Hematopoietic multipotent progenitor cell (in vitro differentiated cells): ENCODE measurements around the gene NHERF2. TPM values are rescaled to one million over a fixed set of nuclear protein-coding genes. Genes with fewer than 3 reads are reported as not detected.

Experiments used
- small RNA-seq: library from RNA; depleted of rRNA; stranded (forward); fragments of <200 nt; gene quantifications from one replicate; pipeline ENCODE3, GENCODE V24; 2012
- total RNA-seq: library from RNA; depleted of rRNA; stranded (reverse); fragments of >200 nt; gene quantifications from one replicate; pipeline ENCODE4 v1.2.3, GENCODE V29; 2012

Gene NHERF2
- total RNA-seq, 1 donor, result 8.6 TPM

Small RNA genes within 50 kb of the gene (small RNA-seq; reads per million reads assigned to genes)
- not detected for gene RN7SL219P

Other genes with a start within 250 kb of the NHERF2 start
- 102 TPM for gene SPSB3, start 244.3 kb upstream of the NHERF2 start, total RNA-seq
- 75.9 TPM for gene NUBP2, start 243.9 kb upstream of the NHERF2 start, total RNA-seq
- gene IGFALS, start 233.2 kb upstream of the NHERF2 start, total RNA-seq, result 0.81 TPM
- gene HAGH, start 200.1 kb upstream of the NHERF2 start, total RNA-seq, result 46.6 TPM
- 46.6 TPM for gene FAHD1, start 199.7 kb upstream of the NHERF2 start, total RNA-seq
- gene MEIOB, start 154.7 kb upstream of the NHERF2 start, total RNA-seq, result 0.54 TPM
- gene HS3ST6, start 108.5 kb upstream of the NHERF2 start, total RNA-seq, result not detected
- 40.1 TPM for gene MSRB1, start 83.7 kb upstream of the NHERF2 start, total RNA-seq
- gene RPL3L, start 72.2 kb upstream of the NHERF2 start, total RNA-seq, result not detected
- gene NDUFB10, start 67.4 kb upstream of the NHERF2 start, total RNA-seq, result 138 TPM
- gene RPS2, start 62.1 kb upstream of the NHERF2 start, total RNA-seq, result 14,735 TPM
- 0.54 TPM for gene RNF151, start 60.0 kb upstream of the NHERF2 start, total RNA-seq
- gene TBL3, start 54.8 kb upstream of the NHERF2 start, total RNA-seq, result 62.7 TPM
- not detected for gene NOXO1, start 45.4 kb upstream of the NHERF2 start, total RNA-seq
- gene GFER, start 42.7 kb upstream of the NHERF2 start, total RNA-seq, result 14.5 TPM
- 4.3 TPM for gene SYNGR3, start 36.9 kb upstream of the NHERF2 start, total RNA-seq
- gene ZNF598, start 17.1 kb upstream of the NHERF2 start, total RNA-seq, result 34.7 TPM
- 3.8 TPM for gene NPW, start 7.1 kb upstream of the NHERF2 start, total RNA-seq
- gene NTHL1, start 20.9 kb downstream of the NHERF2 start, total RNA-seq, result 73.2 TPM
- 71.1 TPM for gene TSC2, start 21.1 kb downstream of the NHERF2 start, total RNA-seq
- 125 TPM for gene PKD1, start 109.0 kb downstream of the NHERF2 start, total RNA-seq
- gene RAB26, start 121.7 kb downstream of the NHERF2 start, total RNA-seq, result 0.27 TPM
- 90.5 TPM for gene TRAF7, start 128.9 kb downstream of the NHERF2 start, total RNA-seq
- gene CASKIN1, start 169.7 kb downstream of the NHERF2 start, total RNA-seq, result under 0.01 TPM
- 87.5 TPM for gene MLST8, start 178.6 kb downstream of the NHERF2 start, total RNA-seq
- gene BRICD5, start 184.0 kb downstream of the NHERF2 start, total RNA-seq, result 1.3 TPM
- 12.9 TPM for gene PGP, start 187.9 kb downstream of the NHERF2 start, total RNA-seq
- 52.0 TPM for gene E4F1, start 196.7 kb downstream of the NHERF2 start, total RNA-seq
- 0.54 TPM for gene DNASE1L2, start 209.5 kb downstream of the NHERF2 start, total RNA-seq
- gene ECI1, start 224.7 kb downstream of the NHERF2 start, total RNA-seq, result 53.9 TPM
- gene RNPS1, start 241.2 kb downstream of the NHERF2 start, total RNA-seq, result 144 TPM